Caco-2 (cell line): Measurements from ENCODE around the gene HAPSTR1. TPM values are rescaled to one million over a fixed set of nuclear protein-coding genes. Genes with fewer than 3 reads are reported as not detected.
A peak's percentile ranks its signal among the peaks of the same experiment; 100 is the strongest.

ENCODE experiments used
- BruUV-seq: library from RNA; stranded (reverse); fragments of 400-500 nt; replicated peaks from 2 replicates; lab custom pipeline; 2021; lab: Mats Ljungman, UMichigan
- CTCF ChIA-PET: fragments of 300-600 bp; sonication (Branson Sonifier 250); formaldehyde crosslinking; loops from one replicate; lab custom pipeline; 2022; ENCODE audit warnings: antibody characterized with exemption; lab: Charles Lee
- POLR2A ChIA-PET: fragments of 300-600 bp; sonication (Branson Sonifier 250); formaldehyde crosslinking; loops from one replicate; lab custom pipeline; 2022; ENCODE audit warnings: antibody characterized with exemption; lab: Charles Lee
- DNase-seq, 2 experiments: peaks; one replicate each; pipeline versions ENCODE4 v3.0.0 to v3.0.0-alpha.2; 2020 to 2022
- H3K27me3 ChIP-seq: replicated peaks from 2 replicates; pipeline ENCODE4 v1.6.0; 2011; ENCODE audit warnings: low read length; ENCODE audit not compliant: control insufficient read depth, insufficient read depth
- H3K36me3 ChIP-seq: 2 replicates; pipeline ENCODE4 v1.5.1; 2011; ENCODE audit warnings: low read length; ENCODE audit not compliant: control insufficient read depth, insufficient read depth
- H3K4me1 ChIP-seq: fragments of 250-450 bp; sonication (Bioruptor Pico); 2 replicates; pipeline ENCODE4 v1.5.1; 2020; ENCODE audit warnings: mild to moderate bottlenecking
- H3K4me3 ChIP-seq: 2 replicates; pipeline ENCODE4 v1.5.1; 2011; ENCODE audit warnings: low read depth, mild to moderate bottlenecking, control low read depth, low read length
- H3K9me3 ChIP-seq: fragments of 250-450 bp; sonication (Bioruptor Pico); 2 replicates; pipeline ENCODE4 v1.5.1; 2020; ENCODE audit warnings: mild to moderate bottlenecking, moderate library complexity
- H3K27ac Mint-ChIP-seq: one replicate; pipeline ENCODE4 v1.8.0; 2022; ENCODE audit warnings: mixed read lengths; ENCODE audit not compliant: unreplicated experiment
- H3K27me3 Mint-ChIP-seq: one replicate; pipeline ENCODE4 v1.8.0; 2022; ENCODE audit warnings: mixed read lengths; ENCODE audit not compliant: insufficient read depth, unreplicated experiment
- H3K36me3 Mint-ChIP-seq: one replicate; pipeline ENCODE4 v1.8.0; 2022; ENCODE audit warnings: mild to moderate bottlenecking, mixed read lengths; ENCODE audit not compliant: insufficient read depth, unreplicated experiment
- H3K4me1 Mint-ChIP-seq: one replicate; pipeline ENCODE4 v1.8.0; 2022; ENCODE audit warnings: low read depth, mixed read lengths; ENCODE audit not compliant: unreplicated experiment
- H3K4me3 Mint-ChIP-seq: one replicate; pipeline ENCODE4 v1.8.0; 2022; ENCODE audit warnings: mild to moderate bottlenecking, moderate library complexity, mixed read lengths; ENCODE audit not compliant: unreplicated experiment
- H3K9me3 Mint-ChIP-seq: one replicate; pipeline ENCODE4 v1.8.0; 2022; ENCODE audit warnings: mixed read lengths; ENCODE audit not compliant: unreplicated experiment
- CTCF ChIP-seq, 2 experiments: fragments of 200-600 bp in 1 of 2; IDR thresholded peaks; 1 replicate in 1 of 2; 2 replicates in 1 of 2; pipeline versions ENCODE4 v1.5.1 to v1.8.0; 2011 to 2022; ENCODE audit warnings: antibody characterized with exemption in 1 of 2, control low read depth in 1 of 2, inconsistent platforms in 1 of 2, low read depth in 1 of 2, low read length in 1 of 2, mild to moderate bottlenecking in 1 of 2, moderate library complexity in 1 of 2; ENCODE audit not compliant: insufficient read depth in 1 of 2, severe bottlenecking in 1 of 2, unreplicated experiment in 1 of 2
- intact Hi-C: fragments of 100-400 bp; cut with micrococcal nuclease; formaldehyde crosslinking; loops from one replicate; pipeline ENCODE4 v1.10.0; 2022; ENCODE audit not compliant: unreplicated experiment
- total RNA-seq: library from RNA; stranded (reverse); gene quantifications from 2 replicates; pipeline ENCODE4 v1.2.3, GENCODE V29; 2022

The HAPSTR1 gene
- total RNA-seq, 1 experiment from 2014 or later = 47.1 TPM

- Histone ChIP-seq H3K36me3 (no peaks in the 10 kb centered on the region), H3K27me3 (no peaks in the 10 kb centered on the region), H3K9me3 (no peaks in the 10 kb centered on the region), H3K4me1 (peaks cover 10% of the 10 kb centered on the region; the same call in 1 of the 2 replicates), H3K4me3 (no peak overlapping the region)
- H3K9me3 Mint-ChIP-seq = peaks cover 12% of the 10 kb centered on the region
- no TSS peak for BruUV-seq
- peak overlapping the region; percentile 52 for H3K27ac Mint-ChIP-seq
- intact Hi-C loops = no loop called here
- H3K4me1 Mint-ChIP-seq = peaks cover 14% of the 10 kb centered on the region
- no peak overlapping the region for H3K4me3 Mint-ChIP-seq
- H3K27me3 Mint-ChIP-seq = no peaks in the 10 kb centered on the region
- DNase-seq = peak; percentile 69 to 80
- CTCF ChIA-PET = interaction anchor here (0.7 kb wide), 1 partner anchor 39 kb away, joined by 3 read pairs; no protein-coding TSS in a partner anchor
- no peak for TF ChIP-seq CTCF (IDR thresholded peaks at IDR 0.05; ENCODE audit: insufficient read depth in 1 of 2, low read depth in 1 of 2, low read length in 1 of 2, severe bottlenecking in 1 of 2, unreplicated experiment in 1 of 2)
- peaks cover 5% of the 10 kb centered on the region for H3K36me3 Mint-ChIP-seq
- POLR2A ChIA-PET = interaction anchor here (1.0 kb wide), 1 partner anchor 179 kb away, joined by 4 read pairs; the partner anchor contains the start of gene CARHSP1
Observed at GRCh38 chr16:9047689-9048301, 43.6 kb upstream of the HAPSTR1 start.

- Mint-ChIP-seq H3K27ac (peak overlapping the region; percentile 52), H3K9me3 (peaks cover 12% of the 10 kb centered on the region), H3K4me3 (no peak overlapping the region), H3K4me1 (peaks cover 14% of the 10 kb centered on the region), H3K27me3 (no peaks in the 10 kb centered on the region), H3K36me3 (peaks cover 5% of the 10 kb centered on the region)
- Histone ChIP-seq H3K4me3 (no peak overlapping the region), H3K27me3 (no peaks in the 10 kb centered on the region), H3K9me3 (no peaks in the 10 kb centered on the region), H3K36me3 (no peaks in the 10 kb centered on the region), H3K4me1 (peaks cover 10% of the 10 kb centered on the region; the same call in 1 of the 2 replicates)
- intact Hi-C loops = no loop called here
- DNase-seq = no peak
- no TSS peak for BruUV-seq
- CTCF ChIA-PET = interaction anchor here (0.7 kb wide), 1 partner anchor 39 kb away, joined by 3 read pairs; no protein-coding TSS in a partner anchor
- no peak for TF ChIP-seq CTCF (IDR thresholded peaks at IDR 0.05; ENCODE audit: insufficient read depth in 1 of 2, low read depth in 1 of 2, low read length in 1 of 2, severe bottlenecking in 1 of 2, unreplicated experiment in 1 of 2)
- POLR2A ChIA-PET = interaction anchor here (1.0 kb wide), 1 partner anchor 179 kb away, joined by 4 read pairs; the partner anchor contains the start of gene CARHSP1
Observed at GRCh38 chr16:9048302-9048700, 43.1 kb upstream of the HAPSTR1 start.

- peaks cover 14% of the 10 kb centered on the region for H3K4me1 Mint-ChIP-seq
- H3K36me3 Mint-ChIP-seq = peaks cover 5% of the 10 kb centered on the region
- H3K9me3 Mint-ChIP-seq = peaks cover 12% of the 10 kb centered on the region
- no peak overlapping the region for H3K27ac Mint-ChIP-seq
- H3K27me3 Mint-ChIP-seq = no peaks in the 10 kb centered on the region
- peaks cover 10% of the 10 kb centered on the region; the same call in 1 of the 2 replicates for H3K4me1 ChIP-seq
- H3K4me3 ChIP-seq = no peak overlapping the region
- BruUV-seq = no TSS peak
- POLR2A ChIA-PET = no interaction called here
- no peak overlapping the region for H3K4me3 Mint-ChIP-seq
- TF ChIP-seq CTCF (IDR thresholded peaks at IDR 0.05; ENCODE audit: insufficient read depth in 1 of 2, low read depth in 1 of 2, low read length in 1 of 2, severe bottlenecking in 1 of 2, unreplicated experiment in 1 of 2) = no peak
- no peaks in the 10 kb centered on the region for H3K36me3 ChIP-seq
- CTCF ChIA-PET = interaction anchor here (0.6 kb wide), 2 partner anchors 246 to 567 kb away, joined by 3 to 5 read pairs; no protein-coding TSS in a partner anchor
- H3K27me3 ChIP-seq = no peaks in the 10 kb centered on the region
- intact Hi-C loops = no loop called here
- H3K9me3 ChIP-seq = no peaks in the 10 kb centered on the region
- no peak for DNase-seq
Observed at GRCh38 chr16:9049241-9049640, 42.2 kb upstream of the HAPSTR1 start.
